Measurements from ENCODE around the gene FRZB.

DNA sequence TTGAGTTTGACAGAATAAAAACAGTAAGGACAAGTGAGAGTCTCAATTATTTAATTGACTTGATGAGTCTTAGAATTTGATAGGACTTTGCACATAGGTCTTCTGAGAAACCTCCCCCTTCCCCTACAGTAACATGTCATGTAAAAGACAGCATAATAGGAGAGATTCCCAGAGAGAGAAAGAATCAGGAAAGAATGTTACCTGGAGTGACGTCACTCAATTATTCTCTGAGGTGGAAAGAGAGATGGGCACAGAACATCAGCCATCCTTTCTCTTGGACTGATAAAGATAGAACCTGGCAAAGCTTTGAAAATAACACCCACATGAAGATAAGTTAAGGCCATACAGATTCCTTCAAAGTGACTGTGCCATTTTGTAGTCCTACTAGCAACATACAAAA is 19.3 kb upstream of the FRZB start:
- TF ChIP-seq, protein P1, sequence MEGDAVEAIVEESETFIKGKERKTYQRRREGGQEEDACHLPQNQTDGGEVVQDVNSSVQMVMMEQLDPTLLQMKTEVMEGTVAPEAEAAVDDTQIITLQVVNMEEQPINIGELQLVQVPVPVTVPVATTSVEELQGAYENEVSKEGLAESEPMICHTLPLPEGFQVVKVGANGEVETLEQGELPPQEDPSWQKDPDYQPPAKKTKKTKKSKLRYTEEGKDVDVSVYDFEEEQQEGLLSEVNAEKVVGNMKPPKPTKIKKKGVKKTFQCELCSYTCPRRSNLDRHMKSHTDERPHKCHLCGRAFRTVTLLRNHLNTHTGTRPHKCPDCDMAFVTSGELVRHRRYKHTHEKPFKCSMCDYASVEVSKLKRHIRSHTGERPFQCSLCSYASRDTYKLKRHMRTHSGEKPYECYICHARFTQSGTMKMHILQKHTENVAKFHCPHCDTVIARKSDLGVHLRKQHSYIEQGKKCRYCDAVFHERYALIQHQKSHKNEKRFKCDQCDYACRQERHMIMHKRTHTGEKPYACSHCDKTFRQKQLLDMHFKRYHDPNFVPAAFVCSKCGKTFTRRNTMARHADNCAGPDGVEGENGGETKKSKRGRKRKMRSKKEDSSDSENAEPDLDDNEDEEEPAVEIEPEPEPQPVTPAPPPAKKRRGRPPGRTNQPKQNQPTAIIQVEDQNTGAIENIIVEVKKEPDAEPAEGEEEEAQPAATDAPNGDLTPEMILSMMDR (conservative IDR thresholded peaks at IDR 0.05 in 1 of 2, IDR thresholded peaks at IDR 0.05 in 1 of 2; ENCODE audit: low read depth in 1 of 2, low read length in 2 of 2), result no peak
- TF ChIP-seq EZH2 (IDR thresholded peaks at IDR 0.05; ENCODE audit: low read length, missing control alignments), result no peak
